Mammary epithelial cell (primary cell): ENCODE data around the gene GABRB2.

Experiments
- CTCF ChIP-seq, 2 donors: IDR thresholded peaks in 1 of 2; conservative IDR thresholded peaks in 1 of 2; 2 replicates each; pipeline ENCODE4 v1.5.1; 2011 to 2012; ENCODE audit warnings: inconsistent platforms in 2 of 2, low read length in 2 of 2, mild to moderate bottlenecking in 2 of 2, control low read depth in 1 of 2, low read depth in 1 of 2; ENCODE audit not compliant: insufficient read depth in 1 of 2; ENCODE audit errors: extremely low read depth in 1 of 2
- EZH2 ChIP-seq: IDR thresholded peaks from 2 replicates; pipeline ENCODE4 v1.6.1; 2012; ENCODE audit warnings: low read length, inconsistent platforms, borderline replicate concordance

GRCh38 chr5:161446655-161447054 is 99.9 kb downstream of the GABRB2 start:
- TF ChIP-seq EZH2 (no peak), CTCF (conservative IDR thresholded peaks at IDR 0.05 in 1 of 2, IDR thresholded peaks at IDR 0.05 in 1 of 2; ENCODE audit: extremely low read depth in 1 of 2, insufficient read depth in 1 of 2, low read depth in 1 of 2, low read length in 2 of 2) (no peak)
